ENCODE data around the gene DNAJC25. TPM values are rescaled to one million over a fixed set of nuclear protein-coding genes. Genes with fewer than 3 reads are reported as not detected.
A peak's percentile ranks its signal among the peaks of the same experiment; 100 is the strongest.

Gene DNAJC25
- total and polyA plus RNA-seq, 2 of the 8 experiments (the other 6 are each of a cell fraction or from before 2014, with no cell fraction given): 2.7 to 6.2 TPM

GRCh38 chr9:111630964-111631213 lies 245 bp upstream of the DNAJC25 start (continued):
- TF ChIP-seq ATF3 (IDR thresholded peaks at IDR 0.05; ENCODE audit: insufficient read depth, low read depth, low read length) (no peak), RFX5 (IDR thresholded peaks at IDR 0.05; ENCODE audit: borderline replicate concordance, low read depth, low read length) (no peak), SRF (IDR thresholded peaks at IDR 0.05; ENCODE audit: low read depth, low read length) (0 out of 2 replicates have a peak, but pooled peaks have one; percentile 40), YY1 (IDR thresholded peaks at IDR 0.05; ENCODE audit: low read depth, low read length) (peak; percentile 60; the same call in 1 of the 2 replicates), SP2 (IDR thresholded peaks at IDR 0.05; ENCODE audit: low read length) (no peak), CTBP2 (IDR thresholded peaks at IDR 0.05; ENCODE audit: borderline replicate concordance, insufficient read depth, insufficient read length, low read length) (peak; percentile 29), SP1 (IDR thresholded peaks at IDR 0.05; ENCODE audit: low read depth, low read length) (peak; percentile 26; the same call in 1 of the 2 replicates), EGR1 (IDR thresholded peaks at IDR 0.05; ENCODE audit: borderline replicate concordance, low read depth, low read length) (no peak), RXRA (IDR thresholded peaks at IDR 0.05; ENCODE audit: insufficient read depth, low read depth, low read length) (no peak), GABPA (IDR thresholded peaks at IDR 0.05; ENCODE audit: borderline replicate concordance, insufficient read depth, low read length) (0 out of 2 replicates have a peak, but pooled peaks have one; percentile 97), MAX (IDR thresholded peaks at IDR 0.05) (peak; percentile 75; the same call in 1 of the 2 replicates), BRCA1 (IDR thresholded peaks at IDR 0.05; ENCODE audit: low read depth, low read length) (no peak), SIX5 (IDR thresholded peaks at IDR 0.05; ENCODE audit: low read depth, low read length) (0 out of 2 replicates have a peak, but pooled peaks have one; percentile 11), KDM5A (IDR thresholded peaks at IDR 0.05; ENCODE audit: low read length) (peak; percentile 73), ATF2 (IDR thresholded peaks at IDR 0.05; ENCODE audit: low read length) (peak; percentile 88)
